ENCODE measurements around the gene ESRRG.

The ESRRG gene

DNA sequence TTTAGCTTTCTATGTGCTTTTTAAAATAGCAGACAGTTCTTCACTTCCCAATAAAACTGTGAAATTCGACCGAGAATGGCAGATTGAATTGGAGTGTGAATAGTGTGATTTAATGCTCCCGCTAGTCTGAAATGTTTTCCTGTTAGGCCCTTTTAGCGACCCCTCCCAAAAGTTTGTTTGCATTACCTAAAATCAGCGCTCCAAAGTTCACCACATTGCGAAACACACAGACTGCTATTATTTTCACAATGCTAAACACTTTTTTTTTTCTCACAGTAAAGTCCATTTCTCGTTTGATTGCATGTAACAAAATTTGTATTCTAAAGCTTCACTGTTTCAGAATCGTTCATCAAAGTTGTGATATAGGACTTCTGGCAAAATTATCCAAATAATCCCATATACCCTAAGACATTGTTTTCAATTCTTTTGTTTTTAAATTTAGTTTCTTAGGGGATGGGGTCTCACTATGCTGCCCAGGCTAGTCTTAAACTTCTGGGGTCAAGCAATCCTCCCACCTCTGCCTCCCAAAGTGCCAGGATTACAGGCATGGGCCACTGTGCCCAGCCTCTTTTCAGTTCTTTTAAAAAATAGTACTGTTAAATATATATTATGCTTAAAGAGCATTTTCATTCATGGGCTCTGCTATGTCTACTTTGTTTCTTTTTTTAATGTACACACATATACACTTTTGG is 223.5 kb downstream of the ESRRG start:
- ATAC-seq, result no peak

DNA sequence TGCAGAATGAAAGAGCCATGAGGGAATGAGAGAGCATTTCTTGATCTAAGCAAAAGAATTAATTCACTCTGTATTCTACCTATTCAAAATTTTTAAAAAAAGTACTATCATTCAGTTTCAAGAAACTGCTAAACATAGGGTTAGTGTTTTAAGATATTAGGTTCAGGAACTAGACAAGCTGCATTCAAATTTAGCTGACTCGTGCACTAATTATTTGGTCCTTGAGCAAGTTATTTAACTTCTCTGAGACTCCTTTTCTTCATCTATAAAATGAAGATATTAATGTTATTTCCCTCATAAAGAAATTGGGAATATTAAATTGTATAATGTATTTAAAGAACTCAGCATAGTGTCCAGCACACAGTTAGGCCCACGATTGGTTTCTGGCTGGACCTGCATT is 225.0 kb downstream of the ESRRG start:
- no peak for ATAC-seq

DNA sequence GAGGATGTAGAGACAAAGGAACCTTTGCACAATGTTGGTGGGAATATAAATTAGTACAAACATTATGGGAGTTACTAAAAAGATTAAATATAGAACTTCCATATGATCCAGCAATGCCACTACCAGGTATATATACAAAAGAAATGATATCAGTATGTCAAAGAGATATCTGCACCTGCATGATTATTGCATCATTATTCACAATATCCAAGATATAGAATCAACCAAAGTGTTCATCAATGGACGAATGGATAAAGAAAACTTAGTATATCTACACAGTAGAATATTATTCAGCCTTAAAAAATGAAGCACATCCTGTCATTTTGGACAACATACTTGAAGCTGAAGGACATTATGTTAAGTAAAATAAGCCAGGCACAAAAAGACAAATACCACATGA is 238.2 kb downstream of the ESRRG start:
- ATAC-seq, result no peak

DNA sequence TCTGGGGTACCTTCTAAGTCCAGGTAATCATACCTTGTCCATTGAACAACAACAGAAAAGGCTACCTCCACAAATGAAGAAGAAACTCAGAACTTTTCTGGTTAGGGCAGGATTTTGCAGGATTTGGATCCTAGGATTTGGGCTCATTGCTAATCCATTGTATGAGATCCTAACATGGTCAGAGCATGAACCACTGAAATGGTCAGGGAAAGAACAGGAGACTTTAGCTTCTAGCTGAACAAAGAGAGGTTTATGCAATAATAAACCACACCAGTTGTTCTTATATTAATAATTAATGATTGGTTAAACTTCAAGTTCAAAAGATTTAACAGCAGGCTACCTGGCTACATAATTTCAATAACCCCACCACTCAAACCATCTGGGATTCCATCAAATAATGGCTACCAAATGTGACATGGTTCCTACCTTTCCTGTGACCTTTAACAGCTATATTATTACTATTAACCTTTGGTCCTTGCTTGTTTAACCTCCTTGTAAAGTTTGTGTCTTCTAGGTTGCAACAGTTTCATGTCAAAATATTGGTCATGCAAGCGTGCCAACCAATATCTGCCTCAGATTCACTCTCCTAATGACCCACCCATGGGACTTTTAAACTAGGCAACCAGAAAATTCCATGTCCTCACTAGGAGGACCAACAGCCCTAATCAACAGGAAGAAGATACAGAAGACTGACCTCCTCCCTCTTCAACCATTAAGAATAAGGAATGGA is 239.4 kb downstream of the ESRRG start:
- no peak for ATAC-seq

DNA sequence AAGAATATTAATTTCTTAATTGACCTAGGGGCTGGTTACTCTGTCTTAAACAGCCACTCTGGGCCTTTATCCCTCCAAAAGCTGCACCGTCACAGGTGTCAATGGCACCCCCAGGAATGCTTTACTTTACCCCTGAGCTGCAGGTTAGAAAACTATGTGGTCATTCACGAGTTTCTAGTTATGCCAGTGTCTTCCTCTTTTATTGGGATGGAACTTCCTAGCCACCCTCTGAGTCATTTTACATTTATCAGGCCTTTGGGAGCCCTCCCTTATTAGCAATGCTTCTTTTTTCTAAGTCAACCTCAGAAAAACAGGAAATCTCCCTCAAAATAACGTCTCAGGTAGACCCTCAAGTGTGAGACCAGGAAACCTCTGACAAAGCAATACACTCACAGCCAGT is 240.6 kb downstream of the ESRRG start:
- ATAC-seq, result no peak

DNA sequence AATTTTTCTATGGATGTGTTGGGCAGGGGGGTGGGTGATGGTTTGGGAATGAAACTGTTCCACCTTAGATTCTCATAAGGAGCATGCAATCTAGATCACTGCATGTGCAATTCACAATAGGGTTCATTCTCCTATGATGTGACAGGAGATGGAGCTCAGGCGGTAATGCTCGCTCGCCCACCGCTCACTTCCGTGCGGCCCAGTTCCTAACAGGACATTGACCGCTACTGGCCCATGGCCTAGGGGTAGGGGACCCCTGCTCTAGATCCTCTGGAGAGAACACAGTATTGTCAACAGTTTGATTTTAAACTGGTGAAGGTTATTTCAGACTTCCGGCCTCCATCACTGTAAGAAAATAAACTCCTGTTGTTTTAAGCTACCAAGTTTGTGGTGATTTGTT is 245.0 kb downstream of the ESRRG start:
- no peak for ATAC-seq

DNA sequence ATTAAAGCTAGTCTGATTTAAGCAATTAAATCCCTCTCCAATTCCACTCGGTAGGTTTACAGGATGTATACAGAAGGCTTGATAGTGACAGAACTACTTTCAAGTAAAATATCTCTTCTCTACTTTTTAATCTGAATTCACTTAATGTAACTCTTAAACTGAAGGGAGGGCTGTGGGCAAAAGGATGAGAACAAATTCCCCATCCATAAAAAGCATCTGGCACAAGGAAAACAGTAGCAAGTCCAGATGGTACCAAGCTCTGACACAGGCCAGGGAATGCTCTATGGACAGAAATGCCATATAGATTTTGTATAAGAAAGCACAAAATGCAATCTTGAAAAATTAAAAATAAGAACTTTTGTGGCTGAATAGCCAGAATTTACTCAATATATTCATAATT is 246.9 kb downstream of the ESRRG start:
- no peak for ATAC-seq

DNA sequence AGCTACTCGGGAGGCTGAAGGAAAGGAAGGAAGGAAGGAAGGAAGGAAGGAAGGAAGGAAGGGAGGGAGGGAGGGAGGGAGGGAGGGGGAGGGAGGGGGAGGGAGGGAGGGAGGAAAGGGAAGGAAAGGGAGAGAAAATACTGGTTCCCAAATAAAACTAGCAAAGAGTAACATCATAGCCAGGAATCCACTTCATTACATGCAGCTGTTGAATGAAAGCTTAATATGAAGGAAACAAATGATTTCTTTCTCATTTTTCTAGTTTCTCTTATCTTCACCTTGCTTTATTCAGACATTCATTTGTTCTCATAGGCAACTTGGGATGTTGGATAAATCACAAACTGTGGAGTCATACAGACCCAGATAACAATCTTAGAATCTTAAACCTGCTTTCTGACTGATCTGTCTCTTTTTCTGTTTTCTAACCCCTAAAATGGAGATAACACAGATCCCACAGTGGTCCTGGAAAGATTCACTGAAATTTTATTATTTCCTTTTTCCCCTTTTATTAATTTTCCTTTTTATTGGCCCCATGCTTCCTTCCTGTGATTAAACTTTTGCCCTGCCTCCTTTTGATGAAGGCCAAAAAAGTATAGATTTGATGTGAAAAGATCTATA is 247.5 kb downstream of the ESRRG start:
- no peak for ATAC-seq

DNA sequence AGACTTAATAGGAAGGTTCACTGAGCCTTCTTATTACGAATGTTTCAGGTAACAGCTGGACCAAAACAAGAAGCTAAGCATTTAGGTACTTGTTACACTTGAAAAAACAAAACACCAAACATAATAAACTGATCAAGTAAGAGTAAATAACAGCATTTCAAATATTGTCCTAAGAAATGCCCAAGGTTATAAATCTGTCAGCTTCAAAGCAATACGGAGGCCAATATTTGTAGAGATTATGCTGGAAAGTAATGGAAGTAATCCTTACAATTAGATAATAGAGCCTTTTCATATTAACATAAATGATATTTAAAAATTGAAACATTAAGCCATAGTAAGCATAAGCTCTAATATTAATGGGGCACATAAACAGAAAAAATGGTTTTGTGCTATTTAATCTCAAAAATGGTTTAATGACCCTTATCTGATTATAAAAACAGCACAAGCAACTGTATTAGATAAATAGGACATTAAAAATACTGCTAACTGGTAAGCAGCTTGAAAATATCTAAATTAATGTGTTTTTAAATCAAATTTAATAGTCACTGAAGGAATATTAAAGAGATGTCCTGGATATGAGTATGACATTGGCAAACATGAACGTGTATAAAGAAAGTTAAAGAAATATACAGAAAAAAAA is 256.9 kb downstream of the ESRRG start:
- ATAC-seq, result no peak

DNA sequence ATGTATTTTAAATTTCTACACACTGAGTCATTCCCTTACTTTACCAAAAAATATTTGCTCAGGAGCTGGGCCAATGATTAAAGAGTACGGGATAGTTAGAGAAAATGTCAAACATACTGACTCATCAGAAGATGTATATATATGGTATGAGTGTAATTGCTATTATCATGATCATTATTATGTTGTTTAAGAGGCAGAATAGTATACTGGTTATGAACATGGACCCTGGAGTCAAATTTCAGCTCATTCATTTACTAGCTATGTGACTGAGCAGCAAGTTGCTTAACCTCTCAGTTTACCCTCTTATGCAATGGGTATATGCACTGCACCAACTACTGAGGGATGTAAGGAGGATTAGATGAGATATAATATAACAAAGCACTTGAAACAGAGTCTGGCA is 258.7 kb downstream of the ESRRG start:
- no peak for ATAC-seq

DNA sequence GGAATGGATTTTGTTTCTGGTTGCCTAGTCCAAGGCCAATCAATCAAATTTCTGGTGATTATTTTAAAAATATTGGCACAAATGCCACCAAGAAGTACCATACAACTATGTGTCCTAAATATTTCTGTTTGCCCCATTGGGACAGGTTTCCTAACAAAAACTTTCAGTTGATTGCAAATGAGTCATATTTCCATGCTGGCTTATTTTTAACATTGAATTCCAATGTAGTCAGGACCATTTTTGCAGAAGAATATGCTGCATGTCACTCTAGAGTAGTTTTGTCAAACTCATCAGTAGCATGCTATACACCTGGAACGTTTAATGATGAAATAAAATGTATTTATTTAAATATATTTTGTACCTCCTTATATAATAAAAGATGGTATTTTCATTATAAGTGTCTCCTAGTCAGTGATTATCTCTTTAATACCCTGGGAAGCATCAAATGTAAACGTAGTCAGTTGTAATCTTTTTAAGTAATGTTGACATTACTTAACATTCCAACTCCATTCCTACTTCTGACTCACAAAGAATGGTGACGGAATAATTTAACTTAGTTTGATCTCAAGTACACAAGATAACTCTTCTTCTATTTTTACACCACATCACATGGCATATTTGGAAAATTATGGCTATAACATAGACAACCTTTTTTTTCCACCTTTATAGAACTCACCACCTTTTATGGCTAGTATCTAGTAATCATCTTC is 261.0 kb downstream of the ESRRG start:
- ATAC-seq, result no peak

DNA sequence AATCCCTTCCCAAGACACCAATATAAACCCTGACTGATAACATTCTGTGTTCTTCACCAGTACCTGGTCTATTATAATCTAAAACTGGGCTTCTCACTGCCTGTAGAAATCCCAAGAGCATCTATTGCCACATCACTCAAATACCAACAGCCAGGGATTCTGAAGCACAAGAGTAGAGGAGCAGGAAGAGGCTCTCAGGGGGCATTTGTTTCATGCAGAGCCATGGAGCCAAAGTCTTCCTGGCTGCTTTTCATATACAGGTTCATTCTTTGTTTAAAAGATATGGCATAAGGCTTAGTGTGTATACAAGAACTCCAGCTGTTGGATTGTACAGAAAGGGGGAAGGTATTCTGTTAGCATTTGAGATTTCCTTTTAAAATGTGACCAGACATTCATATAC is 261.8 kb downstream of the ESRRG start:
- no peak for ATAC-seq

DNA sequence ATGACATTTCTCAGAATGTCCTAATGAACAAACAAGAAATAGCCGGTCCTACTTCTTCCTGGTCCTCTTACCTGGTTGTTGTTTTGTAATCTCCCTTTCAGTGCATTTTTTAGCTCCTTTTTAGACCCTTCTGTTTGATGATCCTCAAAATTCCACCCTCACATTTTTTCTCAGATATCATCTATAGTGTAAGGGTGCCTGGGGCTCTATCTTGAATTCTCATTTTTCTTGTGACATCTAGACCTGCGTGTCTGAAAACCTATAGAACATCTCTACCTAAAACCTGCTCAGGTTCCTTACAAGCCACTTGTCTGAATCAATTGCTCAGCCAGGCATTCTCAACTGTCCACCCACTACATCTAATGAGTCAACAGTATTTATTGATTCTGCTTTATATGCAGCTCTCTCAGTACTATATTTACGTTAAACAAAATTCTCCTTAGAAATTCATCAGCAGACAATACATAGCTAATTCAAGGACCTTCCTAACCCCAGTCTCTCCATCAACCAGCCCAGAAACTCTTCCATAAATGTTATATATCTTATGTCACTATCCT is 263.5 kb downstream of the ESRRG start:
- no peak for ATAC-seq

DNA sequence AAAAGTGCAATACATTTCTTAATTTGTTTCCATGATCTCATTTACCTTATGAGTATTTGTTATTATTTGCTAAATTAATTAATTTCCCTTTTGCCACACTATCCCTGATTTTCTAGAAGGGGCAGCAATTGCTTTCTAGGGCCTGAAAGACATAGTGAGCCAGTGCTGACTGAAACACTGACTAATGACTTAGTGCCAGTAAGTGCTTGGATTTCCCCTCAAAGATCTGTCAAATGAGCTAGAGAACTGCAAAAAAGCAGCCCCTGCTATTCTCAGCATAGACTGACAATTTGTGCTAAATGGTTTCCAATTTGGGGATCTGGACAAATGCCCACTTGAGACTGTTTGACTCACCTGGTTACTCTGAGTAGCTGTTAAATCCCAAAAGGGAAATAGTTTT is 264.4 kb downstream of the ESRRG start:
- no peak for ATAC-seq

DNA sequence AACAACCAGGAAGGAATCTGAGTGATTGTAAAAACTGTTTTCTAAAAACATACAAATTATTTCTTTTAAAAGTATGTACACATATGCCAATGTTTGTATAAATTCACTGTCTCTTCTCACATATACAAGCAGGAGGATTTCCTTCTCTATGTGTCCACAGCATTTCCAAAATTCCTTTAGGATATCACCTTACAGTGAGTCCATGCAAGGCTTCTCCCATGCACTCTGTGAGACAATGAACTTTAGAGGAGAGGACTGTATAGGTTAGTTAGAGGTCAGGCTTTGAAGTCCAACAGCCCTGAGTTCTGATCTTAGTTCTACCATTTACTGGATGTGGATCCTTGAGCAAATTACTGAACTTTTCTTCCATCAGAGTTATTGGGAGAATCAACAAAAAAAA is 265.9 kb downstream of the ESRRG start:
- ATAC-seq, result no peak

DNA sequence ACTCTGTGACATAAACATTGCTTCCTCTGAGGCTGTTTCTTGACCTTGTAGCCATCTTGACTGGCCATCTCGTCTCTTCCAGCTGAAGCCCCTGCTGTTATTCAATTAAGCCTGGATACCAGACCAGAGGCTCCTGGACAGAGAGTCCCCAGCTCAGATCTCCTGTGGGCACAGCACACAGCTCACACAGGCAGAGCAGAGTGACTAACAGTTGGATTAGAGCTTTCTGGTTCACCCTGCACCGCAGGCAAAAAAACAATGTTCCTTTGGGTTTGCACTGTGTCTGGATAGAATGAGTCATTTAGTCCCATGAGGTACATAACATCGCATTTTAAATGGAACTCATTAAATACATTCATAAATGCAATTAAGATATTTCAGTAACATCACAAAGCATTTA is 266.5 kb downstream of the ESRRG start:
- no peak for ATAC-seq

DNA sequence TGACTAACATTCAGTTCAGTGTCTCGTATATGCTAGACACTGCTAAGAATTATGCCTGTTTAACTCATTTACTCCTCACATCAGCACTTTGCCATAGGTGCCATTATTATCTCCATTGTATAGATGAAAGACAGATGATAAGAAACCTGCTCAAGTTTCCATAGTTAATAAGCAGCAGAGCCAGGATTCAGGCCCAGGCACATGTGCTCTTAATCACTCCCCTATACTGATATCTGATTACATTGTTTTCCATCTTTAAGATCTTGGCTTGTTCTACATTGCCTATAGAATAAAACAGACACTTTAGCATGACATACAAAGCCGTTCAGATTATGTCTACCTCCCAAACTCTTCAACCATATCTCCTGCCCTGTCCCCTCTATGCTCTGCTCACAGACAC is 269.5 kb downstream of the ESRRG start:
- no peak for ATAC-seq

Measured in activated CD4-positive, CD25-positive, alpha-beta regulatory T cell treated with anti-CD3 and anti-CD28 coated beads, Interleukin-2, amount 50 U/mL, for 24 hours (primary cell).